Fibroblast of the aortic adventitia (primary cell): Measurements from ENCODE around the gene ZNF83. TPM values are rescaled to one million over a fixed set of nuclear protein-coding genes. Genes with fewer than 3 reads are reported as not detected.

ENCODE experiments used
- DNase-seq: peaks from one replicate; pipeline ENCODE4 v3.0.0-alpha.2; 2010; ENCODE audit warnings: low read depth
- H3K4me3 ChIP-seq: 2 replicates; pipeline ENCODE4 v1.5.1; 2011; ENCODE audit warnings: low read depth, mild to moderate bottlenecking, control low read depth, low read length, moderate library complexity
- total RNA-seq: library from RNA; depleted of rRNA; stranded (reverse); fragments of >200 nt; gene quantifications from 2 replicates; pipeline ENCODE4 v1.2.3, GENCODE V29; 2012; ENCODE audit warnings: low replicate concordance
- TF ChIP-seq, protein P1 (sequence below): IDR thresholded peaks from 2 replicates; pipeline ENCODE4 v1.5.1; 2011; ENCODE audit warnings: mild to moderate bottlenecking, low read length, control low read depth, inconsistent platforms; ENCODE audit not compliant: insufficient read depth

Gene ZNF83
- total RNA-seq, 1 donor, result 68.3 TPM

DNA sequence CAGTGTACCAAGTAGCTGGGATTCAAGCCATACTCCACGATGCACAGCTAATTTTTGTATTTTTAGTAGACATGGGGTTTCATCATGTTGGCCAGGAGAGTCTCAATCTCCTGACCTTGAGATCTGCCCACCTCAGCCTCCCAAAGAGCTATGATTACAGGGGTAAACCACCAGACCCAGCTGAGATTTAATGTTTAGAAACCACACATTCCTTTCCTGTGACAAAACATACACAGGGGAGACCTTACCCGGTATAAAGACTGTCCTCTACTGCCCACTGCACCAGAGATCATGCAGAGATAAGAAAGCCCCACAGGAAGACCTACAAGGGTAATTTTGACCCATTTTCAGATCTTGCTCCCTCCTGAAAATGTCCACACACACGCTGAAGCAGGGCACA lies 22.8 kb upstream of the ZNF83 start:
- TF ChIP-seq, protein P1, sequence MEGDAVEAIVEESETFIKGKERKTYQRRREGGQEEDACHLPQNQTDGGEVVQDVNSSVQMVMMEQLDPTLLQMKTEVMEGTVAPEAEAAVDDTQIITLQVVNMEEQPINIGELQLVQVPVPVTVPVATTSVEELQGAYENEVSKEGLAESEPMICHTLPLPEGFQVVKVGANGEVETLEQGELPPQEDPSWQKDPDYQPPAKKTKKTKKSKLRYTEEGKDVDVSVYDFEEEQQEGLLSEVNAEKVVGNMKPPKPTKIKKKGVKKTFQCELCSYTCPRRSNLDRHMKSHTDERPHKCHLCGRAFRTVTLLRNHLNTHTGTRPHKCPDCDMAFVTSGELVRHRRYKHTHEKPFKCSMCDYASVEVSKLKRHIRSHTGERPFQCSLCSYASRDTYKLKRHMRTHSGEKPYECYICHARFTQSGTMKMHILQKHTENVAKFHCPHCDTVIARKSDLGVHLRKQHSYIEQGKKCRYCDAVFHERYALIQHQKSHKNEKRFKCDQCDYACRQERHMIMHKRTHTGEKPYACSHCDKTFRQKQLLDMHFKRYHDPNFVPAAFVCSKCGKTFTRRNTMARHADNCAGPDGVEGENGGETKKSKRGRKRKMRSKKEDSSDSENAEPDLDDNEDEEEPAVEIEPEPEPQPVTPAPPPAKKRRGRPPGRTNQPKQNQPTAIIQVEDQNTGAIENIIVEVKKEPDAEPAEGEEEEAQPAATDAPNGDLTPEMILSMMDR, result no peak
- DNase-seq, result no peak
- no peak overlapping the region for H3K4me3 ChIP-seq

DNA sequence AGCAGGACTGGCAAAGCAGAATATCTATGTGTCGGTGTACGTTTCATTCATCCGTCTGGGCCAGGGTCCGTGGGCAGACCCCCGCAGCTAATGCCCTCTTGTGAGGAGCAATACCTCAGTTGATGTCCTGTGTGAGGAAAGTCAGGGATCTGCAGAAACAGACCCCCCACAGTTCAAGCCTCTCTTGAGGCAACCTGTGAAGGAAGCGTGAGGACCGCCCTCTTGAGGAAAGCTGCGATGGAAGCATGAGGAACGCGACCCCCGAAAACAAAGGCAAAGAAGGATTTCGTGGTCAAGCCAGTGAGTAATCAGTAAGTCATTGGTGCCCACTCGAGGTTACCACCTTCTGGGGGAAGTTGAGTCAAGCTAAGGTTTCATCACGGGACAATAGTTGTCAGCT lies 20.9 kb upstream of the ZNF83 start:
- no peak overlapping the region for H3K4me3 ChIP-seq
- TF ChIP-seq, protein P1, result no peak
- DNase-seq, result no peak

DNA sequence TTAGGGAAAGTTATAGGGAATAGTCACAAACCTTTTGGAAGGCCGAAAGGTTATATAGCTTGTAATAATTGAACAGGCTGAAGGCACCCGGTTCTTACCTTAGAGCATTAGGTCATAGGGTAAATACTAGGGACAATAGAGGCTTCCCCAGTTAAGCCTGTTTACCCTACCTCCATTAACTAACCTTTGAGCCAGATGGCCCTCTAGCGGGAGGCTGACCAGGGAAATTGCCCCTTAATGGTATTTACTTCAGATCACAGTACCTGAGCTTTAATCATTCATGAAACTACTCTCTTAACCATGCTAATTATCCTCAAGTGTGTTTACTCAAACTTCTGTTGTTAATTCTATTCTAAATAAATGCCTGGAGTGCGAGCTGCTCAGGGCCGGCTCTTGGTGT lies 20.4 kb upstream of the ZNF83 start:
- TF ChIP-seq, protein P1, result no peak

GRCh38 chr19:52653161-52653560 lies 15.0 kb upstream of the ZNF83 start:
- DNase-seq, result no peak
- H3K4me3 ChIP-seq, result no peak overlapping the region
- TF ChIP-seq, protein P1, result no peak

More for the DNA sequence above, 20.4 kb upstream of the ZNF83 start:
- no peak overlapping the region for H3K4me3 ChIP-seq
- no peak for DNase-seq

DNA sequence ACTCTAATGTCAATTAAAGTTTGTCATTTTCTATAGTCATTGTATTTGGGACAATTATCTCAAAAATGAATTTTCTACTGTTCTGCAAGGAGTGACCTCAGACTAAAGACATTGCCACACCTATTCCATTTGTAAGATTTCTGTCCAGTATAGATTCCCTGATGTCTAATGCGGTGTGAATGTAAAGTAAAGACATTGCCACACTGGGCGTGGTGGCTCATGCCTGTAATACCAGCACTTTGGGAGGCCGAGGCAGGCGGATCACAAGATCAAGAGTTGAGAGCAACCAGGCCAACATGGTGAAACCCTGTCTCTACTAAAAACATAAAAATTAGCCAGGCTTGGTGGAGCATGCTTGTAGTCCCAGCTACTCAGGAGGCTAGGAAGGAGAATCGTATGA lies 13.8 kb upstream of the ZNF83 start:
- no peak overlapping the region for H3K4me3 ChIP-seq
- TF ChIP-seq, protein P1, result no peak
- DNase-seq, result no peak

- DNase-seq, result peak; percentile 70
- TF ChIP-seq, protein P1, result no peak
- H3K4me3 ChIP-seq, result no peak overlapping the region
Observed at GRCh38 chr19:52648336-52649016, 10.3 kb upstream of the ZNF83 start.
